HCT116 (cell line): Measurements from ENCODE around the gene NOD1. TPM values are rescaled to one million over a fixed set of nuclear protein-coding genes. Genes with fewer than 3 reads are reported as not detected.
"Not testable (repeated sequence)": the region's sequence is repeated elsewhere in the genome, so short reads cannot be mapped to it uniquely, and the experiment has no call there.

Source experiments
- ATAC-seq: fragments of 200-7000 bp; cut with Tn5 transposase; 2 replicates; pipeline ENCODE4 v1.9.1; 2020; ENCODE audit warnings: mild to moderate bottlenecking, moderate library complexity
- BruUV-seq: library from RNA; stranded (reverse); fragments of 400-500 nt; replicated peaks from 2 replicates; lab custom pipeline; 2021; lab: Mats Ljungman, UMichigan
- CTCF ChIA-PET: fragments of 300-600 bp; sonication (Branson Sonifier 250); formaldehyde crosslinking; loops from one replicate; lab custom pipeline; 2021; ENCODE audit warnings: antibody characterized with exemption; lab: Charles Lee
- POLR2A ChIA-PET: fragments of 300-600, 350-600 bp; sonication (Branson Sonifier 250); formaldehyde crosslinking; loops from one replicate; lab custom pipeline; 2021; ENCODE audit warnings: antibody characterized with exemption; lab: Charles Lee
- RAD21 ChIA-PET, 2 experiments: fragments of 300-600 bp; sonication (Branson Sonifier 250); formaldehyde crosslinking; loops; one replicate each; lab custom pipeline; 2023; ENCODE audit warnings: low total read pairs in 2 of 2; ENCODE audit not compliant: uncharacterized antibody in 2 of 2, unreplicated experiment in 2 of 2, low non-redundant PET in 1 of 2; lab: Charles Lee
- DNase-seq: peaks from one replicate; pipeline ENCODE4 v3.0.0-alpha.2; 2010; ENCODE audit warnings: low read depth, low spot score
- H2AFZ ChIP-seq: fragments of 200-600 bp; shearing (Covaris generic), sonication (generic); 2 replicates; pipeline ENCODE4 v1.6.1; 2017; ENCODE audit warnings: low read depth, mixed run types, mixed read lengths, antibody characterized with exemption, low read length; ENCODE audit not compliant: poor library complexity, severe bottlenecking
- H3K27ac ChIP-seq: 2 replicates; pipeline ENCODE4 v1.5.1; 2012; ENCODE audit warnings: low read depth, low read length
- H3K27me3 ChIP-seq: fragments of 200-600 bp; sonication (generic); 2 replicates; pipeline ENCODE4 v1.6.1; 2016; ENCODE audit warnings: mixed run types, low read length, mixed read lengths; ENCODE audit not compliant: insufficient read depth
- H3K36me3 ChIP-seq, 2 experiments: fragments of 200-500 bp in 1 of 2; fragments of 200-600 bp in 1 of 2; sonication (Bioruptor generic) in 1 of 2; sonication (generic) in 1 of 2; 2 replicates each; pipeline versions ENCODE4 v1.5.1 to v1.6.1; 2014 to 2016; ENCODE audit warnings: low read length in 2 of 2, inconsistent platforms in 1 of 2, mixed read lengths in 1 of 2, mixed run types in 1 of 2; ENCODE audit not compliant: insufficient read depth in 2 of 2, control insufficient read depth in 1 of 2
- H3K4me1 ChIP-seq, 2 experiments: fragments of 200-600 bp in 1 of 2; sonication (generic) in 1 of 2; 2 replicates each; pipeline versions ENCODE4 v1.5.1 to v1.6.1; 2012 to 2017; ENCODE audit warnings: low read length in 2 of 2, inconsistent platforms in 1 of 2, mild to moderate bottlenecking in 1 of 2, mixed read lengths in 1 of 2, mixed run types in 1 of 2, moderate library complexity in 1 of 2; ENCODE audit not compliant: insufficient read depth in 2 of 2, control insufficient read depth in 1 of 2
- H3K4me2 ChIP-seq: fragments of 200-600 bp; sonication (generic); 2 replicates; pipeline ENCODE4 v1.6.1; 2017; ENCODE audit warnings: mixed run types, low read length, mixed read lengths
- H3K4me3 ChIP-seq, 2 experiments: fragments of 200-600 bp in 1 of 2; sonication (generic) in 1 of 2; replicated peaks in 1 of 2; 2 replicates each; pipeline ENCODE4 v1.5.1; 2011 to 2016; ENCODE audit warnings: low read length in 2 of 2, control low read depth in 1 of 2, low read depth in 1 of 2, mild to moderate bottlenecking in 1 of 2, mixed read lengths in 1 of 2, mixed run types in 1 of 2
- H3K79me2 ChIP-seq: fragments of 200-600 bp; sonication (generic); 2 replicates; pipeline ENCODE4 v1.6.1; 2017; ENCODE audit warnings: mild to moderate bottlenecking, mixed run types, low read length, moderate library complexity, mixed read lengths; ENCODE audit not compliant: insufficient read depth
- H3K9ac ChIP-seq: fragments of 200-600 bp; sonication (generic); 2 replicates; pipeline ENCODE4 v1.6.1; 2016; ENCODE audit warnings: low read length, mixed read lengths
- H3K9me2 ChIP-seq: fragments of 200-600 bp; sonication (generic), shearing (Covaris generic); 2 replicates; pipeline ENCODE4 v1.6.1; 2017; ENCODE audit warnings: mixed run types, mild to moderate bottlenecking, moderate library complexity; ENCODE audit not compliant: insufficient read depth
- H3K9me3 ChIP-seq, 2 experiments: fragments of 200-500 bp in 1 of 2; fragments of 200-600 bp in 1 of 2; sonication (Bioruptor generic) in 1 of 2; sonication (generic) in 1 of 2; 2 replicates each; pipeline ENCODE4 v1.6.1; 2014 to 2017; ENCODE audit warnings: low read length in 2 of 2, mixed read lengths in 2 of 2, inconsistent platforms in 1 of 2, low read depth in 1 of 2, mild to moderate bottlenecking in 1 of 2, mixed run types in 1 of 2, moderate library complexity in 1 of 2; ENCODE audit not compliant: control insufficient read depth in 1 of 2, insufficient read depth in 1 of 2
- H4K20me1 ChIP-seq: fragments of 200-600 bp; sonication (generic), shearing (Covaris generic); 2 replicates; pipeline ENCODE4 v1.6.1; 2017; ENCODE audit warnings: mixed run types, mild to moderate bottlenecking, moderate library complexity; ENCODE audit not compliant: insufficient read depth
- CBX3 ChIP-seq: IDR thresholded peaks from 2 replicates; pipeline ENCODE4 v1.6.1; 2012; ENCODE audit warnings: low read depth
- SRF ChIP-seq: IDR thresholded peaks from 2 replicates; pipeline ENCODE4 v1.6.1; 2012; ENCODE audit warnings: low read depth
- intact Hi-C: fragments of 100-400 bp; cut with micrococcal nuclease; formaldehyde crosslinking; loops from 2 replicates; pipeline ENCODE4 v1.10.0; 2022
- total RNA-seq: library from RNA; stranded (reverse); gene quantifications from one replicate; pipeline ENCODE4 v1.2.1, GENCODE V29; 2021; ENCODE audit not compliant: unreplicated experiment

Gene NOD1
- total RNA-seq, 1 experiment from 2014 or later: 5.9 TPM

- H3K27me3 ChIP-seq: no peaks in the 10 kb centered on the region
- H3K9ac ChIP-seq: no peak overlapping the region
- BruUV-seq: no TSS peak
- no peak overlapping the region for H3K27ac ChIP-seq
- no peak overlapping the region for H3K4me2 ChIP-seq
- H2AFZ ChIP-seq: no peak overlapping the region
- H3K4me1 ChIP-seq: no peaks in the 10 kb centered on the region
- ChIA-PET CTCF (no interaction called here), RAD21 (no interaction called here), POLR2A (no interaction called here)
- H3K36me3 ChIP-seq: no peaks in the 10 kb centered on the region
- no peak for ATAC-seq
- no peak for DNase-seq
- peaks cover 0 to 4% of the 10 kb centered on the region in 2 experiments; a peak in 1 of 4 replicates for H3K9me3 ChIP-seq
- no peaks in the 10 kb centered on the region for H4K20me1 ChIP-seq
- H3K79me2 ChIP-seq: no peaks in the 10 kb centered on the region
- TF ChIP-seq SRF (no peak), CBX3 (no peak)
- TF ChIP-seq, all 23 proteins: peak for 0
- Histone ChIP-seq H3K9me2 (no peaks in the 10 kb centered on the region), H3K4me3 (no peak overlapping the region)
- intact Hi-C loops: no loop called here
These were observed 7.1 kb upstream of the NOD1 start for GRCh38 chr7:30485667-30486066.

GRCh38 chr7:30481416-30481815 lies 2.8 kb upstream of the NOD1 start:
- H3K9me3 ChIP-seq, H3K27me3 ChIP-seq, H4K20me1 ChIP-seq, H3K9me2 ChIP-seq, H3K27ac ChIP-seq, ATAC-seq, CTCF ChIA-PET, H3K9ac ChIP-seq, intact Hi-C loops, H3K4me3 ChIP-seq, H3K36me3 ChIP-seq, BruUV-seq, RAD21 ChIA-PET, DNase-seq, H2AFZ ChIP-seq, POLR2A ChIA-PET, H3K4me2 ChIP-seq: not testable (repeated sequence)
- Histone ChIP-seq H3K4me1 (peaks cover 5 to 19% of the 10 kb centered on the region in 2 experiments; a peak in 3 of 4 replicates), H3K79me2 (peaks cover 18% of the 10 kb centered on the region; the same call in 1 of the 2 replicates)
